Measurements from ENCODE around the gene RPL27A.

RPL27A gene

DNA sequence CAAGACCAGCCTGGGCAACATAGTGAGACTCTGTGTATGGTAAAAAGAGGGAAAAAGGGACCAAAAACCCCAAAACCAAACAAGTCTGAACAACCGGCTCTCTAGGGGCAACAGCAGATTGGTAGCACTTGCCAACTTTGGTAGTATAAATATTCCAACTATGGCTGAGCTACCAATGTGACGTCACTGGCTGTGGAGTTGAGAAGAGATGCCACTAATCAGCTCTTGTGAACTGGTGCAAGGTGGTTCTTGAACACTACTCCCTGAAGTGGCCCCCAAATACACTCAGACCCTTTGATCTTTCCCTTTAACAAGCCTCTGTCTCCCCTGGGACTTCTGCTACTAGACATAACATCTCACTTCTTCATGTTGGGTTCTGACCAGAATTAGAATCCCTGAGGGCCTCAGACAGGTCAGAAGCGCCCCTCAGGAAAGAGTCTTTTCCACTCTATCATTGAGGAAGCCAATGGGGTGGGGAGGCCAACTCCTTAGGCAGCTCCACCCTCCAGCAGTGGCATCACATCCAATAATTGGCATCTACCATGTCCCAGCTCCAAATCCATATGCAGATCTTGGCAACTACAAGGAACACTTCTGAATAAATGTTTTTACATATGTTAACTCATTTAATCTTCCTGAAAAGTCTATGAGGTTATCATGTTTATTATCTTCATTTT is 49.2 kb downstream of the RPL27A start:
- TF ChIP-seq, protein P1, sequence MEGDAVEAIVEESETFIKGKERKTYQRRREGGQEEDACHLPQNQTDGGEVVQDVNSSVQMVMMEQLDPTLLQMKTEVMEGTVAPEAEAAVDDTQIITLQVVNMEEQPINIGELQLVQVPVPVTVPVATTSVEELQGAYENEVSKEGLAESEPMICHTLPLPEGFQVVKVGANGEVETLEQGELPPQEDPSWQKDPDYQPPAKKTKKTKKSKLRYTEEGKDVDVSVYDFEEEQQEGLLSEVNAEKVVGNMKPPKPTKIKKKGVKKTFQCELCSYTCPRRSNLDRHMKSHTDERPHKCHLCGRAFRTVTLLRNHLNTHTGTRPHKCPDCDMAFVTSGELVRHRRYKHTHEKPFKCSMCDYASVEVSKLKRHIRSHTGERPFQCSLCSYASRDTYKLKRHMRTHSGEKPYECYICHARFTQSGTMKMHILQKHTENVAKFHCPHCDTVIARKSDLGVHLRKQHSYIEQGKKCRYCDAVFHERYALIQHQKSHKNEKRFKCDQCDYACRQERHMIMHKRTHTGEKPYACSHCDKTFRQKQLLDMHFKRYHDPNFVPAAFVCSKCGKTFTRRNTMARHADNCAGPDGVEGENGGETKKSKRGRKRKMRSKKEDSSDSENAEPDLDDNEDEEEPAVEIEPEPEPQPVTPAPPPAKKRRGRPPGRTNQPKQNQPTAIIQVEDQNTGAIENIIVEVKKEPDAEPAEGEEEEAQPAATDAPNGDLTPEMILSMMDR (IDR thresholded peaks at IDR 0.05; ENCODE audit: insufficient read depth, low read depth, low read length, missing control alignments): no peak
- peak; percentile 28 for DNase-seq (ENCODE audit: low read depth)
- H3K4me3 ChIP-seq (ENCODE audit: low read depth, low read length): no peak overlapping the region

DNA sequence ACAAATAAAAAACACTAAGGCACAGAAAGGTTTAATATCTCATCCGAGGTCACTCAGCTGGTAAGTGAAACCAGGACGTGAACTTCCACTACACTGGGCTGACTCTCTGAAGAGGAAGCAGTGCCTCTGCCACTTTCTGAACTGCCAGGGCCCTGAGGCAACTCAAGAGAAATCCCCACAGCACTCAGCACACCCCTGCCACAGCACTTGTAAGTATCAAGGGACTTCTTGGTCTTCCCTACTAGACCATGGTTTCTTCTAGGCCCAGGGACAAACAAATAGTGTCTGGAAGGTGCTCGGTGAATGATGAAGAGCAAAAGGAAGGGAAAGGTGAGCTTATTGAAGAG is 49.7 kb downstream of the RPL27A start:
- TF ChIP-seq, protein P1 (IDR thresholded peaks at IDR 0.05; ENCODE audit: insufficient read depth, low read depth, low read length, missing control alignments): no peak
- DNase-seq (ENCODE audit: low read depth): peak; percentile 74
- no peak overlapping the region for H3K4me3 ChIP-seq (ENCODE audit: low read depth, low read length)

DNA sequence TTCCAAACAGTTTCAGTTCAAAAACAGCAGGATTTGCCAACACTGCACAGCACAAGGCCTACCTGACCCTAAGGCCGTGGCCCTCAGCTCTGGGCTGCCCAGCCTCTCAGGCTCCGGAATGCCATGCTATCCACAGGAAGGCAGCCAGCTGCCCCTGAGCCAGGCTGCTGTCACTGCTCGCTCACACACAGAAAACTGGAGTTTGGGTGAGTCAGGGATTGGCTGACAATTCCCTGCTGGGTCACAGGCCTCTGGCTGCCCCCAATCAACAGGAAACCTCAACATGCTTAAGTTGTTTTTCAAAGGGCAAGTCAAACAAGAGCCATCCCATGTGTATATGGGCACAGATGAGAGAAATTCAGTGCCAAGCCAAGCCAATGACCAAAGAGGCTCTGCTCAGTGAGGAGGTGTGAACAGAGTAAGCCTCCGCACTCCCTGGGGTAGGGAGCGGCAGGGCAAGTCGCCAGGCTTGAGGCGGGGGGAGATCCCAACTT is 50.2 kb downstream of the RPL27A start:
- no peak for DNase-seq (ENCODE audit: low read depth)
- no peak overlapping the region for H3K4me3 ChIP-seq (ENCODE audit: low read depth, low read length)
- TF ChIP-seq, protein P1 (IDR thresholded peaks at IDR 0.05; ENCODE audit: insufficient read depth, low read depth, low read length, missing control alignments): no peak

DNA sequence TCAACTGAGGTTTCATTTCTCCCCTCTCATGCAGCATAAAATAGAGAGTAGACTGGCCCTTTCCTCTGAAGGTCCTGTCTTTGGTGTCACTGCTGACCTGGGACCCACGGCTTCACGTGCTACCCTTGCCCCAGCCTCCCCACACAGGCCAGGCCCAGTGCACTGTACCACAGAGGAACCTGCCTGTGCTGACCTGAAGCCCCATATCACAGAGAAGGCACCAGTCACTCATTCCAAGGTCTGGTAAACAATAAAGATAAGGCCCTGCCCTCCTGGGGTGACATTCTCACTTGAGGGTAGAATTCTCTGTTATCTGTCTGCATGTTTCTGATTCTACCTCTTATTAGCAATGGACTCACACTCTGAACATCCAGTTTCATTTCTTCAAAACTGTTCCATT is 51.3 kb downstream of the RPL27A start:
- DNase-seq (ENCODE audit: low read depth): no peak
- TF ChIP-seq, protein P1 (IDR thresholded peaks at IDR 0.05; ENCODE audit: insufficient read depth, low read depth, low read length, missing control alignments): no peak
- H3K4me3 ChIP-seq (ENCODE audit: low read depth, low read length): no peak overlapping the region

DNA sequence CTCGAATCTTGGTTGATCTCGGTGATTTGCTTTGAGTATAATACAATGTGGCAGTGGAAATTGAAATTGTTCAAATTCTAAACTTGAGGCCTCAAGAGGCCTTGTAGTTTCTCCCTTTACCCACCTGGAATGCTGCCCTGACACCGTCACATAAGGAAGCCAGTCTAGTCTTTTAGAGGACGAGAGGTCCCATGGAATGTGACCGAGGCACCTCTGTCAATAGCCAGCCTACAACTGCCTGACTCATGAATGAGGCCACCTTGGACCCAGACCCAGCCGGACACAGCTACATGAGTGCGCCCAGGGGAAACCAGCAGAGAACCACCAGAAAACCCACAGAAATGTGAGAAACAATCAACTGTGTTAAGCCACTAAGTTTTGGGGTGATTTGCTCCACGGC is 52.5 kb downstream of the RPL27A start:
- no peak overlapping the region for H3K4me3 ChIP-seq (ENCODE audit: low read depth, low read length)
- TF ChIP-seq, protein P1 (IDR thresholded peaks at IDR 0.05; ENCODE audit: insufficient read depth, low read depth, low read length, missing control alignments): no peak
- no peak for DNase-seq (ENCODE audit: low read depth)

DNA sequence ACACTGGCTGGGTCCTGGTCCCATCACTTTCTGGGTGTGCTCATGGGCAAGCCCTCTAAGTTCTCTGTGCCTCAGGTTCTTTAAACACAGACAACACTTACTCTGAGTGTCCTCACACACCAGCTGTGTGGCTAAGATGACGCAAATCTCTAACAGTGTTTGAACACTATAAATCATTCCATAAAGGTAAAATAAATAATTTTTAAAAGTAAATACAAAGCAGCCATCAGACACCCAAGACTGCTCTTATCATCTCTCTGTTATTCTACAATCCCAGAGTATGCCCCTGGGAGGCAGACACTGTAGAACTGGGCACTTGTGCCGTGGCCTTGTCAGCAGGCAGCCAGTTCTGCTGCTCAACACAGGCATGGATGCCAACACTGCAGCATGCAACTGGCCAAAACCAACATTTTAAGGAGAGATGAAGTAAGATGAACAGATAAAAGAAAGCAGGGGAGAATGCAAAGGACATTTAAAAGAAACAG is 56.8 kb downstream of the RPL27A start:
- DNase-seq (ENCODE audit: low read depth): no peak
- H3K4me3 ChIP-seq (ENCODE audit: low read depth, low read length): no peak overlapping the region

More for the DNA sequence above, 56.8 kb downstream of the RPL27A start:
- TF ChIP-seq, protein P1 (IDR thresholded peaks at IDR 0.05; ENCODE audit: insufficient read depth, low read depth, low read length, missing control alignments): no peak
